D721Med (cell line): ENCODE measurements around the gene TTC34.

ENCODE experiments used
- DNase-seq: peaks from one replicate; pipeline ENCODE4 v3.0.0; 2011; ENCODE audit warnings: low spot score; ENCODE audit not compliant: insufficient read length
- FAIRE-seq: peaks from 2 replicates; lab custom pipeline; 2011; peaks lifted over from hg19 to GRCh38; lab: Jason Lieb, UNC
- TF ChIP-seq, protein P1 (sequence below): IDR thresholded peaks from 2 replicates; pipeline ENCODE4 v1.5.1; 2012; ENCODE audit warnings: mild to moderate bottlenecking, control low read depth; ENCODE audit not compliant: insufficient read depth; ENCODE audit errors: missing control alignments

The TTC34 gene

DNA sequence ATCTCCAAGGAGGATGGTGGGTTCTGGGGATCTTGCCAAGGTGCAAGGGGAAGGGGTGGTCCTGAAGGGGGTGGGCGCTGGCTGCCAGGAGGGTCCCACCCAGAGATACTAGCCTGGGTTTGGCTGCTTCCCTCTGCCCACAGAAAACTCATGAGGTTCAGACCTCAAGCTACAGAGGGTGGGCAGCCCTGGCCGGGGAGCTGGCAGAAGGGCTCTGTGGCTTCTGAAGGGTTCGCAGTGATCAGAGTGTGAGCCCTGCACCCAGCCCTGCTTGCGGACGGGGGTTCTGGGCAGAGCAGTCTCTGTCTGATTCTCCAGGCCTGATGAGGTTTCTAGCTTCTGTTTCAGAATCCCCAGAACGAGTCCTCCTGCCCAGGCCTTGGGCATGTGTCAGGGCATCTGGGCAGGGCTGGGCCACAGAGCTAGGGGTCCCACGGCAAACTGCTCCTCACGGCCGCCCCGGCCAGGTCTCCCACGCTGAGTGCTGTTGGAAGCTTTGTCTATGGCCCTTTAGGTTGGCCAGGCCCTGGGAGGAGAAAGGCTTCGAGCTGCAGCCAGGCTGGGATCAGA lies 168.0 kb downstream of the TTC34 start:
- TF ChIP-seq, protein P1, sequence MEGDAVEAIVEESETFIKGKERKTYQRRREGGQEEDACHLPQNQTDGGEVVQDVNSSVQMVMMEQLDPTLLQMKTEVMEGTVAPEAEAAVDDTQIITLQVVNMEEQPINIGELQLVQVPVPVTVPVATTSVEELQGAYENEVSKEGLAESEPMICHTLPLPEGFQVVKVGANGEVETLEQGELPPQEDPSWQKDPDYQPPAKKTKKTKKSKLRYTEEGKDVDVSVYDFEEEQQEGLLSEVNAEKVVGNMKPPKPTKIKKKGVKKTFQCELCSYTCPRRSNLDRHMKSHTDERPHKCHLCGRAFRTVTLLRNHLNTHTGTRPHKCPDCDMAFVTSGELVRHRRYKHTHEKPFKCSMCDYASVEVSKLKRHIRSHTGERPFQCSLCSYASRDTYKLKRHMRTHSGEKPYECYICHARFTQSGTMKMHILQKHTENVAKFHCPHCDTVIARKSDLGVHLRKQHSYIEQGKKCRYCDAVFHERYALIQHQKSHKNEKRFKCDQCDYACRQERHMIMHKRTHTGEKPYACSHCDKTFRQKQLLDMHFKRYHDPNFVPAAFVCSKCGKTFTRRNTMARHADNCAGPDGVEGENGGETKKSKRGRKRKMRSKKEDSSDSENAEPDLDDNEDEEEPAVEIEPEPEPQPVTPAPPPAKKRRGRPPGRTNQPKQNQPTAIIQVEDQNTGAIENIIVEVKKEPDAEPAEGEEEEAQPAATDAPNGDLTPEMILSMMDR: no peak
- FAIRE-seq (no peak), DNase-seq (no peak)

DNA sequence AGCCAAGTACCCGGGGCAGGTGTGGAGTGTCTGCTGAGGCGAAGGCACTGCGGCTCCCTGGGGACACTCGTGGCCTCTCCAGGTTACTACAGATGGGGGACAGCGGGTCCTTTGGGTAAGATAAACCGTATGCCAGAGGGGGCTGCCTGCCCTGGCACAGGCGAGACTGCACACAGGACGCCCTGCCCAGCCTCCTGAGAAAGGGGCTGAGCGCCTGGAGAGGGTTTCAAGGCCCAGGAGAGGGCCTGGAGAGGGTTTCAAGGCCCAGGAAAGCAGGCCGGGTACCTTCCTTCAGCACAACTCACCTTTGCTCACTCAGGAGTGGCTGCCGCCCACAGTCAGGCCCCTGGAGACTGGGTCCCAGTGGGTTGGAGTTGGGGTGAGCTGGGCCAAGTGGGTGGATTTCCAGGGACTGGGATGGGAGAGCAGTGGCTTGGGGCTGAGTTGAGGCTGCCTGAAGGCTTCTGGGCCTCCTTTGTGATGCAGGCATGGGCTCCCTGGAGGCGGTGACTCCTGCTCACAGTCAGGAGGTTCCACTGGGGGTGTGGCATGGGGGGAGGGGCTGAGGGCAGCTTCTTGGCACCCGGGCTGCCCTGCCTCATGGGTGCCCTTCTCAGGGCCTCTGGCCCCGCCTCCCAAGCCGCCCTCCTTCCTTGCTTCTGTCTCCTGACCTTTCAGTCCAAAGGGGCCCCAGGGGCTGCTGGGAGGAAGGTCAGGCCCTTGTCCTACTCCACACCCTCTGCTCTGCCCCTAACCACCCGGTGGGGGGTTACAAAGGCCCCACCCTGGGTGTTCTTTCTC lies 168.7 kb downstream of the TTC34 start, which contains the start of gene MMEL1:
Gene MMEL1, minus strand, starts transcription at position 456 of the 801 bp plus-strand sequence. CDS start 3,532 bp downstream, outside the sequence.
- no peak for DNase-seq
- FAIRE-seq: no peak
- TF ChIP-seq, protein P1: no peak

- DNase-seq (no peak), FAIRE-seq (no peak)
- TF ChIP-seq, protein P1: no peak
Observed at GRCh38 chr1:2632051-2632430, 169.5 kb downstream of the TTC34 start.

DNA sequence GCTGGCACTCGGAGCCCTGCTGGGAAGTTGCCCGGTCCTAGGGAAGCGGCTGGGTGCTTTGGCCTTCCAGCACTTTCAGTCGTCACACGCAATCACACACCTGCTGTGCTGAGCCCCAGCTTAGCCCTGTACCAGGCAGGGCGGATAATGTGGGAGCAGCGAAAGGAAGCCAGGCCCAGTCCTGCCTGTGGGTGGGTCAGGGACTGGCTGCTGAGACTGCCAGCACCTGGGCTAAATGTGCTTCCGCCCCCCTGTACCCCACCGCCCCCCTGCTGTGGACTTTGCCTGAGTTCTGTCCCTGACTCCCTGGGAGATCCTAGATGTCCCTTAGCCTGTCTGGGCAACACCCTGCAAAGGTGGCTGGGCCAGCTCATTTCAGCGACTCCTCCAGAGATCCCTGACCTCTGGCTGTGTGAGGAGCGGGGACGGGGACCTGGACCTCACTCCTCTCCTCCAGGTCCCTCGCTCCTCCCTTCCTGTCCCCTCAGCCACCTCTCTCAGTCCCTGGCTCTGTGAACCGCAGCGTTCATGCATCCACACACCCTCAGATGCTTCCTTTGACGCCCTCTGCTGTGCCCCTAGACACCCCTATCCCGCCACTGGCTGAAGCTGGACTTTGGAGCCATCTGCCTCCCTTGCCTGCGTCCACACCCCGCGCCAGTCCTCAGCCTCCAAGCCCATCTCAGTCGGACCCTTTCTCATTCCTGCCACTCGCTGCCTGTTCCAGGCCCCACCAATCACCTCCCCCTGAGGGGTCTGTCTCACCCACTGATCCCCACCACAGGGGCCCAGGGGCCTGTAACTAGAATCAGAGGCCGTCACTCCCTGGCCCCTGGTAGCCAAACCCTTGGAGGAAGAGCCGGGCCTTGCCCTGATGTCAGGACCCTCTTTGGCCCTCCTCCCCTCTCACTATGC lies 170.1 kb downstream of the TTC34 start:
- TF ChIP-seq, protein P1: no peak
- no peak for FAIRE-seq
- no peak for DNase-seq

DNA sequence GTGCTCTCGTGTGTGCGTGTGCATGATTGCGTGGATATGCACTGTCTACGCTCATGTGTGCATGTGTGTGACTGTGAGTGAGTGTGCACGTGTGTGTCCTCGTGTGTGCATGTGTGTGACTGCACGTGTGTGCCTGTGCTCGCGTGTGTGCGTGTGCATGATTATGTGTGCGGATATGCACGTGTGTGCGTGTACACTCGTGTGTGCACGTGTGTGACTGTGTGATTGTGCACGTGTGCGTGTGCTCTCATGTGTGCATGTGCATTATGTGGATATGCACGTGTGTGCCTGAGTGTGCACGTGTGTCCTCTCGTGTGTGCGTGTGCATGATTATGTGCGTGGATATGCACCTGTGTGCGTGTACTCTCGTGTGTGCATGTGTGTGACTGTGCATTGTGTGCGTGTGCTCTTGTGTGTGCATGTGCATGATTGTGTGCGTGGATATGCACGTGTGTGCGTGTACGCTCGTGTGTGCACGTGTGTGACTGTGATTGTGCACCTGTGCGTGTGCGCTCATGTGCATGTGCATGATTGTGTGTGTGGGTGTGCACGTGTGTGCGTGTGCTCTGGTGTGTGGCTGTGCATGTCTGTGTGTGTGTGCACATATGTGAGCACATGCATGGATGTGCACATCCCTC lies 170.9 kb downstream of the TTC34 start:
- TF ChIP-seq, protein P1: no peak
- DNase-seq (no peak), FAIRE-seq (no peak)

GRCh38 chr1:2629627-2630497 lies 171.6 kb downstream of the TTC34 start:
- FAIRE-seq: no peak
- no peak for DNase-seq
- TF ChIP-seq, protein P1: no peak
